ENCODE measurements around the gene EYA3.

GRCh38 chr1:28078262-28078661 is 10.1 kb downstream of the EYA3 start:
- TF ChIP-seq CTCF (conservative IDR thresholded peaks at IDR 0.05; ENCODE audit: low read depth, low read length) (no peak), POLR2A (IDR thresholded peaks at IDR 0.05; ENCODE audit: low read depth, low read length) (no peak), NFE2L2 (IDR thresholded peaks at IDR 0.05; ENCODE audit: low read depth, low read length) (no peak), RAD21 (IDR thresholded peaks at IDR 0.05; ENCODE audit: low read length) (no peak), CEBPB (IDR thresholded peaks at IDR 0.05; ENCODE audit: low read depth, low read length) (no peak), ELK1 (IDR thresholded peaks at IDR 0.05; ENCODE audit: borderline replicate concordance, low read depth, low read length) (no peak), MXI1 (IDR thresholded peaks at IDR 0.05; ENCODE audit: borderline replicate concordance, low read depth, low read length) (no peak), SMC3 (IDR thresholded peaks at IDR 0.05; ENCODE audit: low read depth, low read length) (no peak), CHD1 (IDR thresholded peaks at IDR 0.05; ENCODE audit: low read depth, low read length) (no peak), MAFK (IDR thresholded peaks at IDR 0.05; ENCODE audit: low read depth, low read length) (no peak), RCOR1 (IDR thresholded peaks at IDR 0.05; ENCODE audit: insufficient replicate concordance, low read length) (no peak)

All from IMR-90 (cell line).